GM18519 (cell line): ENCODE measurements around the gene TRIM44.
"Not testable (repeated sequence)": the region's sequence is repeated elsewhere in the genome, so short reads cannot be mapped to it uniquely, and the experiment has no call there.

ENCODE experiments used
- ATAC-seq: cut with Tn5 transposase; IDR thresholded peaks from one replicate; pipeline ENCODE4 v1.9.1; 2021; ENCODE audit warnings: mild to moderate bottlenecking, moderate library complexity; ENCODE audit not compliant: unreplicated experiment, low FRiP score

The TRIM44 gene

GRCh38 chr11:35711924-35712323 lies 49.3 kb downstream of the TRIM44 start:
- ATAC-seq, result no peak

DNA sequence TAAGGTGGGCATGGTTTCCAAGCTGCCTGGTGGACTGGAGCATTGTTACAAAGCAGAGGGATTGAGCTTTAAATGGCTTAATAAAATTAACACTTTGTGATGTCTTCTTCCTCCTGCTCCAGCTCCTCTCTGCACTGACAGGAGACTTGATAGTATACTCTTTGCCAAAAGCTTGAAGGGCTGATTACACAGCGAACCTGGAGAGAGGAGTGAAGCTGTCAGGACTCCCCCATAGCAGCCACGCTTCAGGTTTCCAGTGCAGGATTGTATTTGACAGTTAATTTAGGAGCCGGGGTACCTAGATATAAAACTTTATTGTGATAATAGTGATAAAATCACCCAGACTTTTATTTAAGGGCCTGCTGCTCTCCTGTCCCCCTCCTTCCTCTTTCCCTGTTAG lies 50.0 kb downstream of the TRIM44 start:
- ATAC-seq, result no peak

- peak; percentile 88 for ATAC-seq
These were observed 52.5 kb downstream of the TRIM44 start for GRCh38 chr11:35714882-35715627.

GRCh38 chr11:35715677-35716076 lies 53.1 kb downstream of the TRIM44 start:
- not testable (repeated sequence) for ATAC-seq

- ATAC-seq, result no peak
These were observed 54.5 kb downstream of the TRIM44 start for GRCh38 chr11:35717043-35717442.

DNA sequence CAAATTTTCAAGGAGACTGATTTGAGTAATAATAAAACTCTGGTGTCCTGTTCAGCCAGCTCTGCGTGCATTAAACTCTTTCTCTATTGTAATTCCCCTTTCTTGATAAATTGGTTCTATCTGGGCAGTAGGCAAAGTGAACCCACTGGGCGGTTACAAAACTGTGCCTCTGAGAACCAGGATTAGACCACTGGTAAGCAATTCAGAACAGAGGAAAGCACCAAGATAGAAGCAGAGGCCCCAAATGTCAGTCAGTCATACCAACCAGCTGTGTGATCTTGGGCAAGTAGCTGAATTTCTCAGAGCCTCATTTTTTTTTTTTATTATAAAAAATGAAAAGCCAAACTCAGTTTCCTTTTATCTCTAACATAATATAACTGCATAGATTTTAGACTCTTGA lies 54.9 kb downstream of the TRIM44 start:
- ATAC-seq, result no peak

- peak; percentile 40 for ATAC-seq
These were observed 59.2 kb downstream of the TRIM44 start for GRCh38 chr11:35721651-35722282.

- ATAC-seq, result no peak
These were observed 60.1 kb downstream of the TRIM44 start for GRCh38 chr11:35722641-35723040.

DNA sequence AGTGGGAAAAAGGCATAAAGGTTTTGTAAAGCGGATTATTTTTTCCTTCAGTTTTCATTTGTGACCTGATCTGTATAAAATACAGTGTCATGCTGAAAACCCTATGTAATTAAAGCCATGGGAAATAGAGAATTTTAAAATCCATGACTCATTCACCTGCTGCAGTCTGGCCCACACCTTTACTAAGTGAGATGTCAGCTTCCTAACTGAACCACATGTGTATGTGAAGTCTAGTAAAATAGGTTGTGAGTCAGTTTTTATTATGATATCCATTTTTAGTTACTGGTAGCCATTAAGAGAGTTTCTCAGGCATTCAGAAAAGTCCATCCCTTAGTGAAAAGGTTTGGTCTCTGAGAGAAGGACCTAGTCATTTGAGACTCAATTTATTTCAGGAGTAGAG lies 60.9 kb downstream of the TRIM44 start:
- no peak for ATAC-seq

DNA sequence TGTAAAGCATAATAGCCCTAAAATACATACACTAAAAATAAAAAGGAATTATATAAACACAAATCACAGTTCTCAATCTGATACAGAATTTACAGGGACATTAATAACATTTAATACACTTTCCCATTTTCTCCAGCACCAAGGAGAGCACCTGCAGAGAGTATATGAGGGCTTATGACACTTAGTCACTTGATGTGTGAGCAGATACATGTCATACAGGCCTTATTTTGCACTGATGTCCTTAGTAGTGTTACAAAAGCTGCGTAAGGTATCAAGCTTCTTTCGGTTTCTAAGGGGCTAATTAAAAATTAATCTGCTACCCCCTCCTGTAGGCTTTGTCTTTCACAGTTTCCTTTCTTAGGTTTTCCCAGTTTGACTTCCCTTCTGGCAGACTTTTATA lies 61.3 kb downstream of the TRIM44 start:
- ATAC-seq, result no peak

GRCh38 chr11:35725885-35726284 lies 63.3 kb downstream of the TRIM44 start:
- ATAC-seq, result no peak

- no peak for ATAC-seq
These were observed 64.6 kb downstream of the TRIM44 start for GRCh38 chr11:35727140-35727539.

DNA sequence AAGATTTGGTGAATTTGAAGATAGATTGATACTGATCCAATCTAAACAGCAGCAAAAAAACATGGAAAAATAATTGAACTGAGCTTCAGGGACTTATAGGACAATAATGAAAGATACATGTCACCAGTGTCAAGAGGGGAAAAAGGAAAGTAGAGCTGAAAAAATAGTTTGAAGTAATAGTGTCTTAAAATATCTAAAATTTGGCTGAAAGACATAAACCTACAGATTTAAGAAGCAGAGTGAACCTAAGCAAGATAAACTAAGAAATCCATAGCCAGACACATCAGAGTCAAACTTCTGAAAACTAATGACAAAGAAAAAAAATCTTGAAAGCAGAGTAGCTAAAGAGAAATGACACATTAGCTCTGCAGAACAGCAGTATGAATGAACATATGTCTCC lies 67.7 kb downstream of the TRIM44 start:
- no peak for ATAC-seq

- ATAC-seq, result no peak
These were observed 72.3 kb downstream of the TRIM44 start for GRCh38 chr11:35734669-35735410.

- ATAC-seq, result no peak
These were observed 72.8 kb downstream of the TRIM44 start for GRCh38 chr11:35735411-35735810.

GRCh38 chr11:35735903-35736302 lies 73.3 kb downstream of the TRIM44 start:
- no peak for ATAC-seq

DNA sequence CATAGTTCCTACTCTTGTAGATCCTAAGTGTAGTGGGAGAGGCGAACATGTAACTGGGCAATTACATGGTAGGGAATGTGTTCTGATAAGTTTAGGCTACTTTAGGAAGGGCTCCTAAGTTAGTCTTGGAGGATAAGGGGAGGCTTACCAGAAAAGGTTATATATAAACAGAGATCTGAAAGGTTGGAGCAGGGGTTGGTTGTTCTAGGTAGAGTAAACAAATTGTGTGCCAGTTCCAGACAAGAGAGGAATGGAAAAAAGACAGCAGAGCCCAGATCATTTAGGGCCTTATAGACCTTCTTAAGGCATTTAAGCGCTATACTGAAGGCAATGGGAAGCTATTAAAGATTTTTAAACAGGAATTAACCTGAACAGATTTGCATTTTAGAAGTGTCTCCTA lies 74.4 kb downstream of the TRIM44 start:
- no peak for ATAC-seq

GRCh38 chr11:35740061-35740799 lies 77.7 kb downstream of the TRIM44 start:
- ATAC-seq, result no peak

- no peak for ATAC-seq
These were observed 80.3 kb downstream of the TRIM44 start for GRCh38 chr11:35742707-35743454.
